Testis (tissue), 2 donors: ENCODE data around the gene ANKRD13D.
"Not testable (repeated sequence)": the region's sequence is repeated elsewhere in the genome, so short reads cannot be mapped to it uniquely, and the experiment has no call there.

Source experiments
- POLR2A ChIP-seq: fragments of 450-650 bp; IDR thresholded peaks from one replicate; pipeline ENCODE4 v1.6.1; 2017; ENCODE audit warnings: antibody characterized with exemption, mild to moderate bottlenecking, moderate library complexity
- TF ChIP-seq, protein P1 (sequence below), 3 experiments: fragments of 450-650 bp in 2 of 3; fragments of 200-600 bp in 1 of 3; sonication (generic) in 1 of 3; IDR thresholded peaks; one replicate each; pipeline ENCODE4 v1.5.1; 2016 to 2019; ENCODE audit warnings: antibody characterized with exemption in 3 of 3, mild to moderate bottlenecking in 2 of 3, moderate library complexity in 1 of 3

DNA sequence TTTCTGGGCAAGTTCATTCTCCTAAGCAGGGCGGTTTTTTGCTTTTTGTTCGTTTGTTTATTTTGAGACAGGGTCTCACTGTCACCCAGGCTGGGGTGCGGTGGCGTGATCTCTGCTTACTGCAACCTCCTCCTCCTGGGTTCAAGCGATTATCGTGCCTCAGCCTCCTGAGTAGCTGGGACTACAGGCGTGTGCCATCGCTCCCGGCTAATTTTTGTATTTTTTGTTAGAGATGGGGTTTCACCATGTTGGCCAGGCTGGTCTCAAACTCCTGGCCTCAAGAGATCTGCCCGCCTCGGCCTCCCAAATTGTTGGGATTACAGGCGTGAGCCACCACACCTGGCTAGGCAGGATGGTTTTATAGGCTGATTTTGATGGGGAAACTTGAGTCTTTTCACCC lies 29.8 kb downstream of the ANKRD13D start:
- TF ChIP-seq, protein P1, sequence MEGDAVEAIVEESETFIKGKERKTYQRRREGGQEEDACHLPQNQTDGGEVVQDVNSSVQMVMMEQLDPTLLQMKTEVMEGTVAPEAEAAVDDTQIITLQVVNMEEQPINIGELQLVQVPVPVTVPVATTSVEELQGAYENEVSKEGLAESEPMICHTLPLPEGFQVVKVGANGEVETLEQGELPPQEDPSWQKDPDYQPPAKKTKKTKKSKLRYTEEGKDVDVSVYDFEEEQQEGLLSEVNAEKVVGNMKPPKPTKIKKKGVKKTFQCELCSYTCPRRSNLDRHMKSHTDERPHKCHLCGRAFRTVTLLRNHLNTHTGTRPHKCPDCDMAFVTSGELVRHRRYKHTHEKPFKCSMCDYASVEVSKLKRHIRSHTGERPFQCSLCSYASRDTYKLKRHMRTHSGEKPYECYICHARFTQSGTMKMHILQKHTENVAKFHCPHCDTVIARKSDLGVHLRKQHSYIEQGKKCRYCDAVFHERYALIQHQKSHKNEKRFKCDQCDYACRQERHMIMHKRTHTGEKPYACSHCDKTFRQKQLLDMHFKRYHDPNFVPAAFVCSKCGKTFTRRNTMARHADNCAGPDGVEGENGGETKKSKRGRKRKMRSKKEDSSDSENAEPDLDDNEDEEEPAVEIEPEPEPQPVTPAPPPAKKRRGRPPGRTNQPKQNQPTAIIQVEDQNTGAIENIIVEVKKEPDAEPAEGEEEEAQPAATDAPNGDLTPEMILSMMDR (IDR thresholded peaks at IDR 0.05) = not testable (repeated sequence)
- TF ChIP-seq POLR2A = not testable (repeated sequence)
